Measurements from ENCODE around the gene NETO2. TPM values are rescaled to one million over a fixed set of nuclear protein-coding genes. Genes with fewer than 3 reads are reported as not detected.
A peak's percentile ranks its signal among the peaks of the same experiment; 100 is the strongest.

Gene NETO2
- polyA plus RNA-seq, 1 donor from 2014 or later, result 101 TPM

- Histone ChIP-seq H3F3A (ENCODE audit: insufficient read depth, low read length, poor library complexity, severe bottlenecking) (no peaks in the 10 kb centered on the region), H3K36me3 (ENCODE audit: insufficient read depth, low read length) (no peaks in the 10 kb centered on the region), H3K79me2 (replicated peaks; ENCODE audit: insufficient read depth, low read length) (no peaks in the 10 kb centered on the region), H3K4me2 (ENCODE audit: low read length) (no peak overlapping the region), H3K4me3 (ENCODE audit: low read length) (peak overlapping the region; percentile 75), H3K27me3 (ENCODE audit: insufficient read depth, low read depth, low read length) (no peaks in the 10 kb centered on the region), H4K20me1 (ENCODE audit: insufficient read depth) (no peaks in the 10 kb centered on the region), H3K27ac (ENCODE audit: low read length) (no peak overlapping the region), H3K9me3 (ENCODE audit: low read length) (no peaks in the 10 kb centered on the region), H3K9me2 (ENCODE audit: insufficient read depth, low read length) (no peaks in the 10 kb centered on the region), H2AFZ (ENCODE audit: low read depth, low read length) (peak overlapping the region; percentile 65), H3K9ac (ENCODE audit: low read length) (peak overlapping the region; percentile 57)
- peak; percentile 35 for TF ChIP-seq POLR2AphosphoS5 (IDR thresholded peaks at IDR 0.05)
- TF ChIP-seq TAF1 (IDR thresholded peaks at IDR 0.05; ENCODE audit: low read depth), result no peak
- peak; percentile 89 for TF ChIP-seq RAD21 (conservative IDR thresholded peaks at IDR 0.05)
- no peak for TF ChIP-seq EZH2 (IDR thresholded peaks at IDR 0.05; ENCODE audit: borderline replicate concordance, insufficient read depth, low read length, poor library complexity, severe bottlenecking)
- no peak for TF ChIP-seq MXI1 (conservative IDR thresholded peaks at IDR 0.05; ENCODE audit: poor library complexity, severe bottlenecking)
- TF ChIP-seq SMC3 (conservative IDR thresholded peaks at IDR 0.05; ENCODE audit: poor library complexity), result peak; percentile 93
- TF ChIP-seq EP300 (conservative IDR thresholded peaks at IDR 0.05; ENCODE audit: poor library complexity, severe bottlenecking), result no peak
- TF ChIP-seq, protein P1, sequence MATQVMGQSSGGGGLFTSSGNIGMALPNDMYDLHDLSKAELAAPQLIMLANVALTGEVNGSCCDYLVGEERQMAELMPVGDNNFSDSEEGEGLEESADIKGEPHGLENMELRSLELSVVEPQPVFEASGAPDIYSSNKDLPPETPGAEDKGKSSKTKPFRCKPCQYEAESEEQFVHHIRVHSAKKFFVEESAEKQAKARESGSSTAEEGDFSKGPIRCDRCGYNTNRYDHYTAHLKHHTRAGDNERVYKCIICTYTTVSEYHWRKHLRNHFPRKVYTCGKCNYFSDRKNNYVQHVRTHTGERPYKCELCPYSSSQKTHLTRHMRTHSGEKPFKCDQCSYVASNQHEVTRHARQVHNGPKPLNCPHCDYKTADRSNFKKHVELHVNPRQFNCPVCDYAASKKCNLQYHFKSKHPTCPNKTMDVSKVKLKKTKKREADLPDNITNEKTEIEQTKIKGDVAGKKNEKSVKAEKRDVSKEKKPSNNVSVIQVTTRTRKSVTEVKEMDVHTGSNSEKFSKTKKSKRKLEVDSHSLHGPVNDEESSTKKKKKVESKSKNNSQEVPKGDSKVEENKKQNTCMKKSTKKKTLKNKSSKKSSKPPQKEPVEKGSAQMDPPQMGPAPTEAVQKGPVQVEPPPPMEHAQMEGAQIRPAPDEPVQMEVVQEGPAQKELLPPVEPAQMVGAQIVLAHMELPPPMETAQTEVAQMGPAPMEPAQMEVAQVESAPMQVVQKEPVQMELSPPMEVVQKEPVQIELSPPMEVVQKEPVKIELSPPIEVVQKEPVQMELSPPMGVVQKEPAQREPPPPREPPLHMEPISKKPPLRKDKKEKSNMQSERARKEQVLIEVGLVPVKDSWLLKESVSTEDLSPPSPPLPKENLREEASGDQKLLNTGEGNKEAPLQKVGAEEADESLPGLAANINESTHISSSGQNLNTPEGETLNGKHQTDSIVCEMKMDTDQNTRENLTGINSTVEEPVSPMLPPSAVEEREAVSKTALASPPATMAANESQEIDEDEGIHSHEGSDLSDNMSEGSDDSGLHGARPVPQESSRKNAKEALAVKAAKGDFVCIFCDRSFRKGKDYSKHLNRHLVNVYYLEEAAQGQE (IDR thresholded peaks at IDR 0.05; ENCODE audit: borderline replicate concordance), result peak; percentile 52
- TF ChIP-seq CTCF (IDR thresholded peaks at IDR 0.05; ENCODE audit: poor library complexity, severe bottlenecking), result peak; percentile 96
Measured at GRCh38 chr16:47037746-47038458, 105.8 kb downstream of the NETO2 start.

DNA sequence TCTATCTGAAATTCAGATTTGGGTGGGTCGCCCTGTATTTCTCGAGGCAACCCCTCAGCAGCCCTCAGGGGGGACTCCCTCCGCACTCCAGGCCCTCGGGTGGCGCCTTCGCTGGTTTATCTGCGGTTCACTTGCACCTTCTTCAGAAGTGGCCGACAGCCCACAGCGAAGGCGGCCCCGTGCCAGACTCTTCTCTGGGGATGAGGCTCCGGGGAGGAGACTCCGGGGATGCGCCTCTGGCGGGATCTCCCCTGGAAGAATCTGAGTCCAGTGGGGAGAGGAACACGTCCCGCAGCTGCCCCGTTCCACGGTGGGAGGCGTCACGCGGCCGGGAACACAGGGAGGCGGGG, 106.4 kb downstream of the NETO2 start:
- Histone ChIP-seq H3K9me2 (ENCODE audit: insufficient read depth, low read length) (no peaks in the 10 kb centered on the region), H2AFZ (ENCODE audit: low read depth, low read length) (peak overlapping the region; percentile 65), H3K4me2 (ENCODE audit: low read length) (no peak overlapping the region), H3K36me3 (ENCODE audit: insufficient read depth, low read length) (no peaks in the 10 kb centered on the region), H3K79me2 (replicated peaks; ENCODE audit: insufficient read depth, low read length) (no peaks in the 10 kb centered on the region), H4K20me1 (ENCODE audit: insufficient read depth) (no peaks in the 10 kb centered on the region), H3K9me3 (ENCODE audit: low read length) (no peaks in the 10 kb centered on the region), H3K27me3 (ENCODE audit: insufficient read depth, low read depth, low read length) (no peaks in the 10 kb centered on the region), H3F3A (ENCODE audit: insufficient read depth, low read length, poor library complexity, severe bottlenecking) (no peaks in the 10 kb centered on the region), H3K27ac (ENCODE audit: low read length) (no peak overlapping the region), H3K4me3 (ENCODE audit: low read length) (peak overlapping the region; percentile 75), H3K9ac (ENCODE audit: low read length) (peak overlapping the region; percentile 57)
- TF ChIP-seq, protein P1 (IDR thresholded peaks at IDR 0.05; ENCODE audit: borderline replicate concordance), result no peak
- TF ChIP-seq RAD21 (conservative IDR thresholded peaks at IDR 0.05) (no peak), SMC3 (conservative IDR thresholded peaks at IDR 0.05; ENCODE audit: poor library complexity) (no peak), EZH2 (IDR thresholded peaks at IDR 0.05; ENCODE audit: borderline replicate concordance, insufficient read depth, low read length, poor library complexity, severe bottlenecking) (no peak), POLR2AphosphoS5 (IDR thresholded peaks at IDR 0.05) (no peak), CTCF (IDR thresholded peaks at IDR 0.05; ENCODE audit: poor library complexity, severe bottlenecking) (no peak), TAF1 (IDR thresholded peaks at IDR 0.05; ENCODE audit: low read depth) (no peak), MXI1 (conservative IDR thresholded peaks at IDR 0.05; ENCODE audit: poor library complexity, severe bottlenecking) (no peak), EP300 (conservative IDR thresholded peaks at IDR 0.05; ENCODE audit: poor library complexity, severe bottlenecking) (no peak)

Measured in neural cell (in vitro differentiated cells).